Measurements from ENCODE around the gene KCTD19. TPM values are rescaled to one million over a fixed set of nuclear protein-coding genes. Genes with fewer than 3 reads are reported as not detected.

KCTD19 gene
- total and polyA plus RNA-seq, 7 donors = 0.03 TPM; not detected in 6

DNA sequence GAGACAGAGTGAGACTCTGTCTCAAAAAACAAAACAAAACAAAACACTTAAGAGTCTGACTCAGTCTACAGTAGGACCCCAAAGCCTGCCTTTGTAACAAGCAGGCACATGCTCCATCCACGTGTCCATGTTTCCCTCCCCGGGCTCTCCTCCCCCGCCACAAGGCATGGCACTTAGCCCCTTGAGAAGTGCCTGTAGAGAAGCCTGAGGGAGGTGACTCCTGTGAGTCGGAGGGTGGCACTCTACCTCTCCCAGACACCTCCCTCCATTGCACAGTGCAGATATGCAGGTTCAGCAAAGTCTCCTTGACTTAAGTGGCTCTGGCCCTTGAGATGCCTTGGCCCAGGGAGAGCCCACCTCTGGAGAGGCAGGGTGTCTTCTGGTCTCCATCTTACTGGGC lies 86.0 kb downstream of the KCTD19 start:
- WGBS, 3 donors = 35 to 77% (median 37%) methylated on average over 4 of the region's 4 CpGs
- peak overlapping the region; percentile 39 for H3K4me3 ChIP-seq
- peak overlapping the region; percentile 99 for H3K27ac ChIP-seq
- no peaks in the 10 kb centered on the region for H3K27me3 ChIP-seq (ENCODE audit: insufficient read depth in 3 of 3, low read length in 2 of 3)
- H3K9me3 ChIP-seq = no peaks in the 10 kb centered on the region
- peak in 2 of 4 donors; percentile 2 to 12 for ATAC-seq
- DNase-seq = peak in 1 of 2 donors; percentile 59
- intact Hi-C loops (cut with DNase I) = no loop called here
- H3K4me1 ChIP-seq = peaks cover 71% of the 10 kb centered on the region
- TF ChIP-seq, protein P1, sequence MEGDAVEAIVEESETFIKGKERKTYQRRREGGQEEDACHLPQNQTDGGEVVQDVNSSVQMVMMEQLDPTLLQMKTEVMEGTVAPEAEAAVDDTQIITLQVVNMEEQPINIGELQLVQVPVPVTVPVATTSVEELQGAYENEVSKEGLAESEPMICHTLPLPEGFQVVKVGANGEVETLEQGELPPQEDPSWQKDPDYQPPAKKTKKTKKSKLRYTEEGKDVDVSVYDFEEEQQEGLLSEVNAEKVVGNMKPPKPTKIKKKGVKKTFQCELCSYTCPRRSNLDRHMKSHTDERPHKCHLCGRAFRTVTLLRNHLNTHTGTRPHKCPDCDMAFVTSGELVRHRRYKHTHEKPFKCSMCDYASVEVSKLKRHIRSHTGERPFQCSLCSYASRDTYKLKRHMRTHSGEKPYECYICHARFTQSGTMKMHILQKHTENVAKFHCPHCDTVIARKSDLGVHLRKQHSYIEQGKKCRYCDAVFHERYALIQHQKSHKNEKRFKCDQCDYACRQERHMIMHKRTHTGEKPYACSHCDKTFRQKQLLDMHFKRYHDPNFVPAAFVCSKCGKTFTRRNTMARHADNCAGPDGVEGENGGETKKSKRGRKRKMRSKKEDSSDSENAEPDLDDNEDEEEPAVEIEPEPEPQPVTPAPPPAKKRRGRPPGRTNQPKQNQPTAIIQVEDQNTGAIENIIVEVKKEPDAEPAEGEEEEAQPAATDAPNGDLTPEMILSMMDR (IDR thresholded peaks at IDR 0.05) = no peak
- H3K36me3 ChIP-seq (ENCODE audit: insufficient read depth in 1 of 2, low read depth in 1 of 2) = peaks cover 2 to 43% of the 10 kb centered on the region in 2 donors

Other genes with a start within 250 kb of the KCTD19 start
- 10 to 100 TPM; 12.2 to 19.5 (median 15.5) TPM for gene PHAF1, start 216.8 kb downstream of the KCTD19 start, total RNA-seq
- 10 to 100 TPM; 12.3 to 60.4 (median 12.4) TPM for gene PHAF1, start 216.8 kb downstream of the KCTD19 start, polyA plus RNA-seq
- gene B3GNT9, start 175.7 kb downstream of the KCTD19 start, total RNA-seq = 1 to 10 TPM in 3 of 4 donors, under 1 TPM in 1; 0.69 to 4.1 (median 2.3) TPM
- 1 to 10 TPM in 1 of 3 donors, under 1 TPM in 2; 0.75 to 1.8 (median 0.86) TPM for gene B3GNT9, start 175.7 kb downstream of the KCTD19 start, polyA plus RNA-seq
- gene TRADD, start 166.8 kb downstream of the KCTD19 start, total RNA-seq = 1 to 10 TPM; 3.9 to 6.7 (median 5.9) TPM
- gene TRADD, start 166.8 kb downstream of the KCTD19 start, polyA plus RNA-seq = 10 to 100 TPM in 2 of 3 donors, 1 to 10 TPM in 1; 7.4 to 14.2 (median 10.7) TPM
- gene FBXL8, start 166.8 kb downstream of the KCTD19 start, total RNA-seq = 1 to 10 TPM; 4.5 to 8.6 (median 5.9) TPM
- 1 to 10 TPM; 5.1 to 8.0 (median 5.9) TPM for gene FBXL8, start 166.8 kb downstream of the KCTD19 start, polyA plus RNA-seq
- gene HSF4, start 162.0 kb downstream of the KCTD19 start, total RNA-seq = 10 to 100 TPM; 44.3 to 97.3 (median 57.6) TPM
- gene HSF4, start 162.0 kb downstream of the KCTD19 start, polyA plus RNA-seq = 10 to 100 TPM; 15.1 to 47.8 (median 47.4) TPM
- 100 to 1,000 TPM in 2 of 4 donors, 10 to 100 TPM in 2; 53.6 to 114 (median 88.0) TPM for gene NOL3, start 156.2 kb downstream of the KCTD19 start, total RNA-seq
- gene NOL3, start 156.2 kb downstream of the KCTD19 start, polyA plus RNA-seq = 100 to 1,000 TPM in 1 of 3 donors, 10 to 100 TPM in 2; 90.6 to 133 (median 93.9) TPM
- gene MATCAP1, start 142.8 kb downstream of the KCTD19 start, total RNA-seq = 1 to 10 TPM; 5.9 to 8.0 (median 6.6) TPM
- 1 to 10 TPM; 4.2 to 9.7 (median 4.5) TPM for gene MATCAP1, start 142.8 kb downstream of the KCTD19 start, polyA plus RNA-seq
- gene EXOC3L1, start 136.6 kb downstream of the KCTD19 start, total RNA-seq = 1 to 10 TPM in 3 of 4 donors, under 1 TPM in 1; 0.91 to 1.9 (median 1.2) TPM
- gene EXOC3L1, start 136.6 kb downstream of the KCTD19 start, polyA plus RNA-seq = 1 to 10 TPM in 1 of 3 donors, under 1 TPM in 2; 0.84 to 3.4 (median 0.97) TPM
- 10 to 100 TPM; 22.6 to 56.2 (median 45.9) TPM for gene E2F4, start 134.6 kb downstream of the KCTD19 start, total RNA-seq
- gene E2F4, start 134.6 kb downstream of the KCTD19 start, polyA plus RNA-seq = 100 to 1,000 TPM in 1 of 3 donors, 10 to 100 TPM in 2; 45.0 to 106 (median 67.3) TPM
- gene ELMO3, start 127.6 kb downstream of the KCTD19 start, total RNA-seq = under 1 TPM; 0.26 to 0.79 (median 0.42) TPM
- under 1 TPM; 0.35 to 0.82 (median 0.53) TPM for gene ELMO3, start 127.6 kb downstream of the KCTD19 start, polyA plus RNA-seq
- gene TMEM208, start 99.6 kb downstream of the KCTD19 start, total RNA-seq = 10 to 100 TPM; 10.1 to 32.7 (median 20.5) TPM
- gene TMEM208, start 99.6 kb downstream of the KCTD19 start, polyA plus RNA-seq = 100 to 1,000 TPM in 1 of 3 donors, 10 to 100 TPM in 2; 64.3 to 111 (median 91.9) TPM
- 100 to 1,000 TPM in 3 of 4 donors, 10 to 100 TPM in 1; 61.5 to 154 (median 124) TPM for gene FHOD1, start 79.3 kb downstream of the KCTD19 start, total RNA-seq
- 10 to 100 TPM; 16.9 to 48.7 (median 27.2) TPM for gene FHOD1, start 79.3 kb downstream of the KCTD19 start, polyA plus RNA-seq
- gene SLC9A5, start 77.8 kb downstream of the KCTD19 start, total RNA-seq = 1 to 10 TPM in 3 of 4 donors, under 1 TPM in 1; 0.59 to 1.7 (median 1.4) TPM
- 1 to 10 TPM in 1 of 3 donors, under 1 TPM in 2; 0.52 to 1.1 (median 0.91) TPM for gene SLC9A5, start 77.8 kb downstream of the KCTD19 start, polyA plus RNA-seq
- gene PLEKHG4, start 47.2 kb downstream of the KCTD19 start, total RNA-seq = 1 to 10 TPM in 2 of 4 donors, under 1 TPM in 2; 0.28 to 1.9 (median 1.3) TPM
- under 1 TPM; 0.60 to 1.00 (median 0.98) TPM for gene PLEKHG4, start 47.2 kb downstream of the KCTD19 start, polyA plus RNA-seq
- not detected for gene LRRC36, start 74 bp upstream of the KCTD19 start, total RNA-seq
- under 1 TPM; 0.06 to 0.25 (median 0.11) TPM for gene LRRC36, start 74 bp upstream of the KCTD19 start, polyA plus RNA-seq
- 10 to 100 TPM; 14.8 to 36.4 (median 25.7) TPM for gene TPPP3, start 66.8 kb upstream of the KCTD19 start, total RNA-seq
- gene TPPP3, start 66.8 kb upstream of the KCTD19 start, polyA plus RNA-seq = 10 to 100 TPM in 2 of 3 donors, 1 to 10 TPM in 1; 5.3 to 21.4 (median 17.0) TPM
- 10 to 100 TPM in 1 of 4 donors, 1 to 10 TPM in 3; 5.8 to 11.0 (median 6.9) TPM for gene ZDHHC1, start 89.7 kb upstream of the KCTD19 start, total RNA-seq
- 1 to 10 TPM; 1.7 to 5.0 (median 2.9) TPM for gene ZDHHC1, start 89.7 kb upstream of the KCTD19 start, polyA plus RNA-seq
- under 1 TPM; 0.16 to 0.71 (median 0.39) TPM for gene HSD11B2, start 104.4 kb upstream of the KCTD19 start, total RNA-seq
- gene HSD11B2, start 104.4 kb upstream of the KCTD19 start, polyA plus RNA-seq = under 1 TPM; 0.11 to 0.35 (median 0.17) TPM
- 100 to 1,000 TPM in 1 of 4 donors, 10 to 100 TPM in 3; 81.2 to 104 (median 87.3) TPM for gene ATP6V0D1, start 154.4 kb upstream of the KCTD19 start, total RNA-seq
- gene ATP6V0D1, start 154.4 kb upstream of the KCTD19 start, polyA plus RNA-seq = 10 to 100 TPM; 60.2 to 92.4 (median 62.8) TPM
- not detected for gene AGRP, start 156.8 kb upstream of the KCTD19 start, total RNA-seq
- not detected for gene AGRP, start 156.8 kb upstream of the KCTD19 start, polyA plus RNA-seq
- 10 to 100 TPM; 34.1 to 58.1 (median 49.5) TPM for gene RIPOR1, start 202.1 kb upstream of the KCTD19 start, total RNA-seq
- 10 to 100 TPM; 16.5 to 27.4 (median 20.6) TPM for gene RIPOR1, start 202.1 kb upstream of the KCTD19 start, polyA plus RNA-seq
- gene CTCF, start 235.8 kb upstream of the KCTD19 start, total RNA-seq = 10 to 100 TPM; 22.1 to 26.5 (median 26.0) TPM
- gene CTCF, start 235.8 kb upstream of the KCTD19 start, polyA plus RNA-seq = 10 to 100 TPM; 17.7 to 44.7 (median 18.9) TPM

Data from psoas muscle (tissue), 8 donors.